Stimulated activated CD4-positive, alpha-beta T cell treated with anti-CD3 and anti-CD28 coated beads, Interleukin-4, amount 100 ng/mL, for 24 hours (primary cell): ENCODE measurements around the gene SNX11.

Experiments used
- DNase-seq: peaks from one replicate; pipeline ENCODE4 v3.0.0-alpha.2; 2020

The SNX11 gene

DNA sequence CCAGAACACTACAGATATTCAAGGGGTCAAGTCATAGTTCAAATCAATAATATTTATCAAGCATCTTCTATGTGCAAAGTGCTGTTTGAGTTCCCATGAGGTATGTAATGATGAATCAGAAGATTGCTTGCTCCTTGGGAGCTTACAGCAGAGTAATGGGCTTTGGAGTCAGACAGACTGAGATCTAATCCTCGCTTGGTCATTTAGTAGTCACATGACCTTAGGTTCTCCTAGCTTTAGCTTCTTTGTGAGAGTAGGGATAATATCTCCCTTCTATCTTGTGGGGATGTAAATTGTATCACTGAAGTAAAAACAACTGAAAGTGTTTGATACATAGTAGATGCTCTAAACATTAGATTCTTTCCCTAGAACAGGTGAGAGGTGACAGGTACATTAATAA is 30.1 kb downstream of the SNX11 start:
- no peak for DNase-seq

GRCh38 chr17:48139944-48140343 is 32.4 kb downstream of the SNX11 start:
- DNase-seq, result no peak

DNA sequence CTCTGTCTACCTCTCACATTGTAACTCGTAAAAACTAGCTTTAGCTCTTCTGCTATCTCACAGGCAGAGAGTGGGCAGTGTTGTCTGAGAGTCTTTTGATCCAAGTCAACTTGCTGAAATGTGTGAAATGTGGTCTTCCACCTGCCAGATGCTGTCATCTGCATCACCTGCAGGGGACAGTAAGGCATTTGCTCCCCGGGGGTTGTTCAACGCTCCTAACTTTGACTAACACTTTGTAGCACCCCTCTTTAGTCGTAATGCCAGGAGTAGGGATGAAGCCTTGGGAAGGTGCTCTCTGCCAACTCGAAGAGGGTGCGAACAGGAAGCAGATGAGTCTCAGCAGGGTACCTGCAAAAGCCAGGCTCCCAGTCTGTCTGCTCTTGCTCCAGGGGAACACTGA is 36.1 kb downstream of the SNX11 start:
- DNase-seq, result no peak

DNA sequence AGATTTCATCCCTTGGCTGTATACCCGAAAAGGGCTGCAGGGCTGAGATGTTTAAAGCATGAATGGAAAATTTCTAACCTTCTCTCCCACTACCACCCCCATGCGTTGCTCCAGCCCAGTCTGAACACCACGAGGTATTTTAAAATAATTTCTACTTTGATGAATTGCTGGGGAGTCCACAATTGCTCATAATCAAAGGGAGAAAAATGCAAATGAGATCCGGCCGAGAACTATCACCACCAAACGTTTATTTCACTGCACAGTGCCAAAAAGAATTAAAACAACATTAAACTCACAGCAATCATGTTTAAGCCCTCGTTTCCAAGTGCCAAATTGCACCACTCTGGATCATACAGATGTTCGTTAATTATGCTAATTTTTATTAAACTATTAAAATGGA is 36.7 kb downstream of the SNX11 start:
- DNase-seq, result no peak

- no peak for DNase-seq
These were observed 37.6 kb downstream of the SNX11 start for GRCh38 chr17:48144976-48145798.

- no peak for DNase-seq
These were observed 40.6 kb downstream of the SNX11 start for GRCh38 chr17:48148029-48148770.

DNA sequence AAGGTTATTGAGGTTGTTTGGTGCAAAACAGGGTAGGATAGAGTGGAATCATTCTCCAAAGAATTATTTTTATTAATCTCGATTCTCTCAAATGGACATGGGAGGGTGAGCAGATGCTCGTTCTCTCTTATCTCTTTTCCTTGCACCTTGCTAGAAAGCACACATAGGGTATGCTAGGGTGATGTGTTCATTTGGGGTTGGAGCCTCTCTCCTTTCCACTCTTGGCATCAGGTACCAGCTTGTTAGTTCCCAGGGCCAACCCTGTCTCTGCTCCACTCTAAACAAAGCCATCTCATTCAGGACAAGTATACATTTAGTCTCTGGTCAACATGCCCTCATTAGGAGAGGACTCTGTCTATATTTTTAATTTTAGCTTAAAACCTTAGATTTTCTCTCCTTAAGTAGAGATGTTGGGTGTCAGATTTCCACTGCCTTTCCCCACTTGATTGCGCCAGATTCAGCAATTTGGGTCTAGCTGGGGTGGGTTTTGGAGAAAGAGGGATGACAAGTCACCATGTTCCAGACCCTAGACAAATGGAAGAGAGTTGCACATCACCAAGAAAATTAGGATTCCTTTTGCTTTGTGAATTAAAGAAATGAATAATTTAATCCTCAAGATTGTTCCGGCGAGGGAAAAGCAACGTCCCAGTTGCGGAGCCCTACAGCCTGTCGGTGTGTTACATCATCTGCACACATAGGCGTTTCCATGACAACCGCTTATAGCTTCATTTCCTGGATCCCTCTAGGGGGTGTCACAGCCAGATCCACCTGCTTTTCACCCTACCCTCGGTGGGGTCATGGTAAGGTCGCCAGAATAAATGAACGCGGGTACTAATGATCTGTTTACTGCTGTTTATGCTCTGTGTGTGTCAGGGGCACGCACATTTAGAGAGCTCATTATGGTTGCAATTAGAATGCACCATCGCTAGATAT is 41.6 kb downstream of the SNX11 start:
- no peak for DNase-seq

DNA sequence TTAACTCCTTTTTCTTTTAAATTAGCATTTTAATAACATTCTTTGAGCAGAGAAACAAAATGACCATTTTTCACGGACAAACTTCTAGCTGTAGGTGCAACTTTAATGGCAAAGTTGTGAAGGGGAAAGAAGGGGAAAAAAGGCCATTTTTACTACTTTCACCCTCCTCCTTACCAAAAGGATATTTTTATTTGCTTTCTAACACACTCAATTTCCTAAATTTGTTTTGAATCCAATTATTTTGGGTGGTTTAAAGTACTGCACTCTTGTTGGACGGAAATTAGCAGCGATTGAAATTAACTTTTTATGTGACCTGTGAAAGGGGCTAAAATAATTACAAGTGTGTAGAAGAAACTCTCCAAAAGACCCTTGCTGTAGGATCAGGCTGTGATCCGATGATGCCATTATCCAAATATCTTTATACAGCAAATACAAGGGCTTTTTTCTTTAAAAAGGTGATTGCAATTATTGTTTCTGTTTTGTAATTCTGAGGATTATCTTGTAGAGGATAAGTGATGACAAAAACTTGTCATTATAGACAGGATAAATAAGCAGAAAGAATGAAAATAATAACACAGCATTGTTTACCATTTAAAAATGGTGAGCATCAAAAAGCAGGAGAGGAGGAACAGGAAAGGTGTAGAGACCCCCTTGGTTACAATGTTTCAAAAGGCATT is 42.4 kb downstream of the SNX11 start:
- DNase-seq, result no peak

- DNase-seq, result no peak
These were observed 43.0 kb downstream of the SNX11 start for GRCh38 chr17:48150597-48151001.

DNA sequence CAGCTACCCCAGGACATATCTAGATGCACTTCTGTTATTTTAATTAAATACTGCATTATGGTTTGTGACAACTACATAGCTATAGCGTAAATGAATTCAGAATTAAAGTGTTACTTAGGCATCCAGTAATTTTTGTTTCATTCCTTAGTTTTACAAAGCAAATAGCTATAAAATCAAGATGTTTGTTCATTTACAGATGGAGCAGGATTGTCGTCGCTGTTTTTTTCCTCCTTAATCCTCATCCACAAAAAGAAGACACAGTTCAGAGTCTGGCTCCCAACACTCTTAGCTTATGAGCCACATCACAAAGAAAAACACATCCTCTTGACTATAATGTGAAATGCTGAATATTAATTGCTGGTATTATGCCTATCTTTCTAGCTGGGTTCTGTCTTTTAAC is 43.7 kb downstream of the SNX11 start:
- DNase-seq, result no peak

- no peak for DNase-seq
These were observed 44.7 kb downstream of the SNX11 start for GRCh38 chr17:48152289-48152688.

DNA sequence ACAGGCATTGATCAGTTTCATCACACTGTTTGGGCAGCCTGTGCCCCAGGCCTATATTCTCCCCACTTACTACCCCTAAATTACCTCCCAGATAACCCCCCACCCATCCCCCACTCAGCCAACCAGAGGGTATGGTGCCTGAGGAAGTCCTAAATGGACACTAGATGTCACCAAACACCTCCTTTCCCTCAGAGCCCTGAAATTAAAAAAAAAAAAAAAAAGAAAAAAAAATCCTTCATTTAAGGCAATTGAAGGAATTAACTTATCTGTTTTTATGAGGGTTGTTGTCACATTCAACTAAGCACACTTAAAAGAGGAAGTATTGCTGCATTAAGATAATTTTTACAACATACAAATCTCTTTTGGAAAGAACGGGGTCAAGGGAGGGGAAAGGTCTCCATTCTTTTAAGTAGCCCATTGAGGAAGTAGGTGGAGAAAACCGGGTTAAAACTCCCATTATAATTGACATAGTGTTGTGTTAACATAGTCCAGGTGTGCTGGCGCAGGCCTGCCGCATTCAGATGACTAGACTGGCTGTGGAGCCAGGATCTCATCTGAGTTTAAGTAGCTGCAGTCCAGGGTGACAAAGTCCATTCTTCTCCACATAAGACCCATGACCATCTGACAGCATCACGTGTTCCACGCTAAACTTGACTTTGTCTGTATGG is 46.3 kb downstream of the SNX11 start:
- DNase-seq, result no peak

GRCh38 chr17:48155889-48156611 is 48.5 kb downstream of the SNX11 start:
- DNase-seq, result no peak

DNA sequence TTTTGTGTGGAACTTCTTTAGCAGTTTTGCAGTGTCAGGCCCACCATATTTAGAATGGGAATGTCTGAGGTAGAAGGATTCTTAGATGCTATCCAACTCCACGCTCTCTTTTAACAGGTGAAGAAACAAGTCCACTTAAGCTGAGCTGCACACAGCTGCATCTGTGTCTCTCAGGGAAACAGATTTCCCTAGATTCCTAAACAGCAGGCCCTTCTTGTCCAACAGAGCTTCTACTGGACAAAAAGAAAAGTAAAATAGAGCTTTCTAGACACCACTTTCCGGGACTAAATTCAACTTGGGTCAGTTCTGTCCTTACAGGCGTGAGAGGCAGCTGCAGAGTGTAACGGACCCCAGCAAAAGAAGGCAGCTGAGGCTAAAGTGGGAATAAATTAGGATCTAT is 51.7 kb downstream of the SNX11 start:
- no peak for DNase-seq

DNA sequence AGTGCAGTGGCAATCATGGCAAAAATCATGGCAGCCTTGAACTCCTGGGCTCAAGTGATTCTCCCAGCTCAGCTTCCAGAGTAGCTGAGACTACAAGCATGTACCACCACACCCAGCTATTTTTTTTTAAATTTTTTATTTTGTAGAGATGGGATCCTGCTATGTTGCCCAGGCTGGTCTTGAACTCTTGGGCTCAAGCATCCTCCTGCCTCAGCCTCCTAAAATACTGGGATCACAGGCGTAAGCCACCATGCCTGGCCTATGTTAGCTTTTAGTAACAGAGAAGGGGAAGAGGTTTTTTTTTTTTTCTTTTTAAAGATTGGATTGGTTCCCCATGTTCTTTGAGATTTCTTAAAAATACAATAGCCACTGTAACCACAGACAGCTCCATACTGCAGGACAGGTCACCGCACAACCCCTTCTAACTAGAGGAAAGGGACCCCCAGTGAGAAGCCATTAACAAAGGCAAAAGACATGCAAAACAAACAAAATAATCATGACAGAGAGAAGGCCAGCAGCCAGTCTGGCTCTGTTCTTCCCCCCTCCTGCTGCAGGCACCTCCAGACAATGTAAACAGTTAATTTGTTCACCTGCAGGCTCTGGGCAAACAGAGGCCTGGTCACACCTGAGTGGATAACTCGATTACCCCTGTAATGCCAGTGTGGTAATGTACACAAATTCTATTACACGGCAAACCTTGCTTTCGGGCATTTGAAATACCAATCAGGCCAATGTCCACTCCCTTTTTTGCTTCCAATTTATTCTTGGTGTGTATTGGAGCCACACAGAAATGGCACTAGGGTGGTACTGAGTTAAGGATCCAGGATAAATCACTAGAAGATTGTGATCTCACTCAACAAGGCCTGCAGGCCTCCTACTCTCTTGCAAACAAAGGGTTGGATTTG is 52.9 kb downstream of the SNX11 start:
- DNase-seq, result no peak

DNA sequence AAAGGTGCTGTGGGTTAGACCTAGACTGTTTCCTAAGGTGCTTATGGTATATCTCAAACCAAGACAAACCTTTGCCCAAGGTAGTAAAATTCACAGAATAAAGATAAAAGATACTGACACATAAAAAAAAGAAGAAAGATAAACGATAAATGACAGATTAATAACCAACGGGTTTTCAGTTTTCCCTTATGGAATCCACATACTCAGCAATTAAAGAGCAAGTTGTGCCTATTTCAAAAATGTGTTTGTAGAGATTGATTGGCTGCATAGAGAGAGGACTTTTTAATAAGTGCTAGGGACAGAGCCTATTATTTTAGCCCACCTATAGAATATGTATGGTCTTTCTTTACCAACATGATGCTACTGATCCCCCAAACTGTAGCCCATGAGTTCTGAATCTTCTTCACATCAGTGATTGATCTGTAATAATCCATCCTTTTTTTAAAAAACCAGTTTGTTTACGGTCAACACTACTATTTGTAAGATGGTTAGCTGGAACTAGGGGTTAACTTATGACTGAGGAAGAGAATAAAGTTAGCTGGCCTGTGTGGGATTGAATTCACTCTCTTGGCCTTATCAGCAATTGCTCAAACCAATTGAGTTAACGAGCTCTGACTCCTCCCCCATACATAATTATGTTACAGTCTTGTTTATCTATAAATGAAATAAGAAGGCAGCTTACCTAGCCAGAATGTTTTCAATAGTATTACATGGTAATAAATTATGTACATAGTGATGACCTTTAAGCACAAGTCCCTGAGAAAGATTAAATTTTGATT is 53.8 kb downstream of the SNX11 start:
- DNase-seq, result no peak

DNA sequence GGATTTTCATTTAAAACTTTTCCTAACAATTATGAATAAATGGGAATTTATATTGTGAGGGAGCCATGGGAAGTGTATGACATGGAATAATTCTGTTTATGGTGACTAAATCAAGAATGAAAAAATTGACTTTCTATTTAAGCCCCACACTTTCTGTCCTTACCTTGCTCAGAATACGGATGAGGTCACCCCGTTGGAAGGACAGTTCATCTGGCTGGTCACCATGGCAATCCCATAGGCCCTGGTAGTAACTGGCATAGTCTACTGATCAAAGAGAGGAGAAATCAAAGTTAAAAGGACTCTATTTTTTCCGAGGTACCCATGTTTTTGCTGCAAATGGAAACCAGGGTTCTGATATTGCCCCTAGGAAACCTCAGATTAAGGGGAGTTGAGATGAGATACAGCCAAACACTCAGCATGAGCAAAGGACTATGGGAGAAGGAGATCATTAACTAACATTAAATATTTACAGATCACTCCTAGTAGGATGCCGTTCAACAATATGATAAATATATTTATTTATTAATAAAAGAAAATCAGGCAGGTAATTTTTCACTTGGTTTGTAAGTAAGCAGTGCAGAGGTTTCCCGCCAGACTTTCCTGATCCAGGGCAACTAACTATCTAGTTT is 54.9 kb downstream of the SNX11 start:
- no peak for DNase-seq

DNA sequence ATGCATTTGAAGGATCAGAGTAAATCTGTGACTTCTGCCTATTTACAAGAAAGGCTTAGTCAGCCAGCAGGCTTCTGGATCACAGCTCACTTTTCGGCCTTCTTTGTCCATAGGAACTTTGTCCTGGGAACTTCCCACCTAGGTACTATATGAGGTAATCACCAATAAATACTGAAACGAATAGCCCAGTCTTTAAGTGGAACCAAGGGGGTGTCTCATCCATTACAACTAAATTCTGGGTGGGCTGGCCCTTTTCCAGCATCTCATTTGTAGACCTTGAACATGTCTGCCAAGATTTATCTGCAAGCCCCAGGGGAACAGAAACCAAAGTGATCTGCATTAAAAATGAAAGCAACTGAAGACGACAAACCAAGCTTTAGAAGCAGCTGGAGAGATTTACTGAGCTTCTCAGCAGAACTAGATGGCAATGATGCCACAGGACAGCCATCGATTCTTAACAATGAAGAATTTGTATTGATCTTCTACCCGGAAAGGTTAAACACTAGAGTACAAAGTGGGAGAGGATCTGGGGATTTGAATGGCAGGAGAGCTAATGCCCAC is 55.5 kb downstream of the SNX11 start:
- no peak for DNase-seq

DNA sequence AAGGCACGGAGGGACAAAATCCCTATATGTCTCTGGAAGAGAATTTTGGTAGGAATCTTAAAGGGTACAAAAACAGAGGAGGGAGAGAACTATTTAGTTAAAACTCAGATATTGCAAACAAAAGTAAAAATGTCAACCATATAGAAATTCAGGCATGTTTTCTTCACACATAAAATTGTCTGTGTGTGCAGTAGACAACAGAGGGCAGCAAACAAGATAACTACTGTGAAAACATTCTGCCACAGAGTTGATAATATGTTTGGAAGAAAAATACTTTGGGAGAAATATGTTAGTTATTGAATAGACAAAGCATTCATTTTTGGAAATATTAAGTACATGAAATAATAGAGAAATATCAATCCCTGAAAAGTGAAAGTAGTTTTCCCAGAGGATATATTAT is 56.2 kb downstream of the SNX11 start:
- no peak for DNase-seq
